ENCODE measurements around the gene DLEC1.

GRCh38 chr3:38111201-38111600 lies 72.2 kb downstream of the DLEC1 start:
- TF ChIP-seq SIN3A (IDR thresholded peaks at IDR 0.05; ENCODE audit: borderline replicate concordance, insufficient read depth, low read length) = no peak
- TF ChIP-seq POLR2AphosphoS5 (IDR thresholded peaks at IDR 0.05; ENCODE audit: low read depth, low read length) = no peak
- no peak for TF ChIP-seq TAF1 (IDR thresholded peaks at IDR 0.05; ENCODE audit: borderline replicate concordance, insufficient read depth, low read length)

All from PFSK-1 (cell line).